Measurements from ENCODE around the gene GABRB3.

Gene GABRB3

DNA sequence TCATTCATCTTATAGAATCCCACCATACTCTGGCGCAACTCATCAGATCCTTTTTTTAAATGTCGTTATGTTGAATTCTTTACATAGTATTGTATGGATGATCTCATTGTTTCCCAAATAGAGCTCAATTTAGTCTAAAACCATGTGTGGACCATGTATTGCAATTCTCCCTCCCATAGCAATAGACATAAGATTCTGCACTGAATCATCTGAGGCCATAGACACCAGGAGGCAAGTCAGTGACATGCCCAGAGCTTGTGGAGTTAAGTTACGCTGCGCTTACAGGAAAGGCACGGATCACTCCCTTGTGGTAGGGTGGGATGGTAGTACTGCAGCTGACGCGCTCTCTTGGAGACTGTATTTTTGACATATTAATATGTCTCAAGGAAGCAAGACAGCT, 211.0 kb downstream of the GABRB3 start:
- TF ChIP-seq, protein P1, sequence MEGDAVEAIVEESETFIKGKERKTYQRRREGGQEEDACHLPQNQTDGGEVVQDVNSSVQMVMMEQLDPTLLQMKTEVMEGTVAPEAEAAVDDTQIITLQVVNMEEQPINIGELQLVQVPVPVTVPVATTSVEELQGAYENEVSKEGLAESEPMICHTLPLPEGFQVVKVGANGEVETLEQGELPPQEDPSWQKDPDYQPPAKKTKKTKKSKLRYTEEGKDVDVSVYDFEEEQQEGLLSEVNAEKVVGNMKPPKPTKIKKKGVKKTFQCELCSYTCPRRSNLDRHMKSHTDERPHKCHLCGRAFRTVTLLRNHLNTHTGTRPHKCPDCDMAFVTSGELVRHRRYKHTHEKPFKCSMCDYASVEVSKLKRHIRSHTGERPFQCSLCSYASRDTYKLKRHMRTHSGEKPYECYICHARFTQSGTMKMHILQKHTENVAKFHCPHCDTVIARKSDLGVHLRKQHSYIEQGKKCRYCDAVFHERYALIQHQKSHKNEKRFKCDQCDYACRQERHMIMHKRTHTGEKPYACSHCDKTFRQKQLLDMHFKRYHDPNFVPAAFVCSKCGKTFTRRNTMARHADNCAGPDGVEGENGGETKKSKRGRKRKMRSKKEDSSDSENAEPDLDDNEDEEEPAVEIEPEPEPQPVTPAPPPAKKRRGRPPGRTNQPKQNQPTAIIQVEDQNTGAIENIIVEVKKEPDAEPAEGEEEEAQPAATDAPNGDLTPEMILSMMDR (conservative IDR thresholded peaks at IDR 0.05; ENCODE audit: low read depth, low read length) = no peak
- no peak for DNase-seq (ENCODE audit: low read depth)
- H3K4me3 ChIP-seq (ENCODE audit: low read depth, low read length) = no peak overlapping the region

DNA sequence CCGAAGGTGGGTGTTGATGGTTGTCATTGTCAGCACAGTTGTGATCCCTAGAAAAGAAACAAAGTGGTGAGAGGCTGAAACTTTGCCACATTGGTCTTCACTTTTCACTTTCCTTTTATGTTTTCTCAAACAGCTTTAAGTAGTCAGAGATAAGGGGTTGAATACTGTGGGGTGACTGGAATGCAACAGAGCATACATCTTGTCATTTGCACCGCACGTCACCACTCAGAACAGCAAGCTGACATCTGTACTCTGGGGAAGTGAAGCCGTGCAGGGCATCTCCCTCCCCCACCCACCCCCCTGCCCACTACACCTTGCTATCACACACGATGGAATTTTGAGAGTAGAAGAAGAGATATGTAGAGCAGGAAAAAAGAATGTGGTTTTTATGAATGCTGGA, 211.7 kb downstream of the GABRB3 start:
- DNase-seq (ENCODE audit: low read depth) = no peak
- TF ChIP-seq, protein P1 (conservative IDR thresholded peaks at IDR 0.05; ENCODE audit: low read depth, low read length) = no peak
- H3K4me3 ChIP-seq (ENCODE audit: low read depth, low read length) = no peak overlapping the region

DNA sequence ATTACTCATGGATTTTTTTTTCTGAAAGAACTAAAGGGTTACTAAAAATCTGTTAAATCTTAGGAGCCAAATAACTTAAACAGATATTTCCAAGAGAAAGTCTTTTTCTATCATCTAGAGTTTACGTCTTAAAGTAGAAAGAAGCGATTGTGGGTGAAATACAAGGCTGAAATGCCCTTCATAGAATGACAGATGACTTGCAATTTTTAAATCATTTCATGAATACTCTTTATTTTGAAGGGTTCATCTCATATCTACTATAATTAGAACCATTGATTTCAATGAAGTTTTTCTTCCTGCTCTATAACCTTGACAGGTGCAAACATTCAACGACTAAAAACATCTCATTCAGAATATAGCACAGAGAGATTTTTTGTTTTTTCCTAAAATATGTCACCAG, 217.0 kb downstream of the GABRB3 start:
- TF ChIP-seq, protein P1 (conservative IDR thresholded peaks at IDR 0.05; ENCODE audit: low read depth, low read length) = no peak

DNA sequence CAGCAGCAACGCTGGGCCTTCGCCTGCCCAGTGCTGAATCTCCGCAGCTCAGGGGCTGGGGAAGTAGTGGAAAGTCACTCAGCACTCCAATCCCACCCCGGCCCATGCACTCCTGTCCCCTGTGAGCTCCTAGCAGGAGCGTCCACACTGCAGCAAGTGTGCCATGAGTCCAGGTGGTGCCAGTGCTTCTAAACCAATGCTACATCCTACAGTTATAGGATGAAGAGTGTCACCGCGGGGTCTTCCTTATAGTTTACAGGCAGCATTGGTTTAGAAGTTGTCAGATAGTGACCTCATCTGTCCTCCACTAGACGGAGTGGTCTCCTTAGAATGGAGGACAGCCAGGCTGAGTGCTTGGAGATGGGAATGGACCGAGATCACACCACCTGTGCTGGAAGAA, 221.4 kb downstream of the GABRB3 start:
- no peak for DNase-seq (ENCODE audit: low read depth)
- no peak overlapping the region for H3K4me3 ChIP-seq (ENCODE audit: low read depth, low read length)
- TF ChIP-seq, protein P1 (conservative IDR thresholded peaks at IDR 0.05; ENCODE audit: low read depth, low read length) = no peak

More for the DNA sequence above, 217.0 kb downstream of the GABRB3 start:
- no peak overlapping the region for H3K4me3 ChIP-seq (ENCODE audit: low read depth, low read length)
- DNase-seq (ENCODE audit: low read depth) = no peak

DNA sequence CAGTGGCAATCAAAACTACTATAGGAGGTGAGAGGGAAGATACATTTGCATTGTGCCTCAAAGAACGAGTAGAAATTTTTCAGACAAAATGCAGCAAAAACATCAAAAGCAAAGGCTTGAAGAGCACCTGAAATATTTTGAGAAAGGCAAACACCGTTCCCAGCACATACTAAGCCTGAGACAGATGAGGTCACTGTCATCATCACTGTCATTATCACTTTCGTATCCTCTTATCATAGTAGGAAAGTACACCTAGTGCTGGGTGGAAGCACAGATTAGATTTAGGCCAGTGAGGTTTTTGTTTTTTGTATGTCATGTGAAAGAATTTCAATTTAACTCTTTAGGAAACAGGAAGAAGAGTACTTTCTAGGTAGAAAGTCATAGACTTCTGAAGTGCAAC, 222.0 kb downstream of the GABRB3 start:
- TF ChIP-seq, protein P1 (conservative IDR thresholded peaks at IDR 0.05; ENCODE audit: low read depth, low read length) = no peak
- DNase-seq (ENCODE audit: low read depth) = no peak
- no peak overlapping the region for H3K4me3 ChIP-seq (ENCODE audit: low read depth, low read length)

DNA sequence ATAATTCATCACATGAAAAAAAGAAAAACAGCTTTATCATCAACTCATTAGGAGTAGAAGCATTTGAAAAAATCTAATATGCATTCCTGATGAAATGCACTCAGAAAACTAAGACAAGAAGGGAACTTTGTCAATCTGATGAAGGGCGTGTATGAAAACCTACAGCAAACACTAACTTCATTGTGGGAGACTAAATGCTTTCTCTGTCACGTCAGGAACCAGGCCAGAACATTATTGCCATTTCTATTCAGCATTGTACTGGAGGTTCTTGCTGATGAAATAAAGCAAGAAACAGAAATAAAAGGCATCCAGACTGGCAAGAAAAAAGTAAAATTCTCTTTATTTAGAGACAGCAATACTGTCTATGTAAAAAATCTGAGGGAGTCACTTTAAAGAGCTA, 235.2 kb downstream of the GABRB3 start:
- DNase-seq (ENCODE audit: low read depth) = no peak
- no peak overlapping the region for H3K4me3 ChIP-seq (ENCODE audit: low read depth, low read length)
- TF ChIP-seq, protein P1 (conservative IDR thresholded peaks at IDR 0.05; ENCODE audit: low read depth, low read length) = no peak

DNA sequence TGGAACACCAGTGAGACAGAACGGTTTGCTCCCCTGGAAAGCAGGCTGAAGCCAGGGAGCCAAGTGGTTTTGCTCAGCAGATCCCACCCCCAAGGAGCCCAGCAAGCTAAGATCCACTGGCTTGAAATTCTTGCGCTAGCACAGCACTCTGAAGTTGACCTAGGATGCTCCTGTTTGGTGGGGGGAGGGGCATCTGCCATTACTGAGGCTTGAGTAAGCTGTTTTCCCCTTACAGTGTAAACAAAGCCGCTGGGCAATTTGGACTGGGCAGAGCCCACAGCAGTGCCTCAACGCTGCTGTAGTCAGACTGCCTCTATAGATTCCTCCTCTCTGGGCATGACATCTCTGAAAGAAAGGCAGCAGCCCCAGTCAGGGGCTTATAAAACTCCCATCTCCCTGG, 241.4 kb downstream of the GABRB3 start:
- no peak for DNase-seq (ENCODE audit: low read depth)
- no peak overlapping the region for H3K4me3 ChIP-seq (ENCODE audit: low read depth, low read length)
- TF ChIP-seq, protein P1 (conservative IDR thresholded peaks at IDR 0.05; ENCODE audit: low read depth, low read length) = no peak

Measured in choroid plexus epithelial cell (primary cell).